HCT116 (cell line): ENCODE results near the gene IFITM5. TPM values are rescaled to one million over a fixed set of nuclear protein-coding genes. Genes with fewer than 3 reads are reported as not detected.
A peak's percentile ranks its signal among the peaks of the same experiment; 100 is the strongest.

Experiments
- ATAC-seq: fragments of 200-7000 bp; cut with Tn5 transposase; 2 replicates; pipeline ENCODE4 v1.9.1; 2020; ENCODE audit warnings: mild to moderate bottlenecking, moderate library complexity
- BruUV-seq: library from RNA; stranded (reverse); fragments of 400-500 nt; replicated peaks from 2 replicates; lab custom pipeline; 2021; lab: Mats Ljungman, UMichigan
- CTCF ChIA-PET: fragments of 300-600 bp; sonication (Branson Sonifier 250); formaldehyde crosslinking; loops from one replicate; lab custom pipeline; 2021; ENCODE audit warnings: antibody characterized with exemption; lab: Charles Lee
- POLR2A ChIA-PET: fragments of 300-600, 350-600 bp; sonication (Branson Sonifier 250); formaldehyde crosslinking; loops from one replicate; lab custom pipeline; 2021; ENCODE audit warnings: antibody characterized with exemption; lab: Charles Lee
- RAD21 ChIA-PET, 2 experiments: fragments of 300-600 bp; sonication (Branson Sonifier 250); formaldehyde crosslinking; loops; one replicate each; lab custom pipeline; 2023; ENCODE audit warnings: low total read pairs in 2 of 2; ENCODE audit not compliant: uncharacterized antibody in 2 of 2, unreplicated experiment in 2 of 2, low non-redundant PET in 1 of 2; lab: Charles Lee
- DNase-seq: peaks from one replicate; pipeline ENCODE4 v3.0.0-alpha.2; 2010; ENCODE audit warnings: low read depth, low spot score
- H2AFZ ChIP-seq: fragments of 200-600 bp; shearing (Covaris generic), sonication (generic); 2 replicates; pipeline ENCODE4 v1.6.1; 2017; ENCODE audit warnings: low read depth, mixed run types, mixed read lengths, antibody characterized with exemption, low read length; ENCODE audit not compliant: poor library complexity, severe bottlenecking
- H3K27ac ChIP-seq: 2 replicates; pipeline ENCODE4 v1.5.1; 2012; ENCODE audit warnings: low read depth, low read length
- H3K27me3 ChIP-seq: fragments of 200-600 bp; sonication (generic); 2 replicates; pipeline ENCODE4 v1.6.1; 2016; ENCODE audit warnings: mixed run types, low read length, mixed read lengths; ENCODE audit not compliant: insufficient read depth
- H3K36me3 ChIP-seq, 2 experiments: fragments of 200-500 bp in 1 of 2; fragments of 200-600 bp in 1 of 2; sonication (Bioruptor generic) in 1 of 2; sonication (generic) in 1 of 2; 2 replicates each; pipeline versions ENCODE4 v1.5.1 to v1.6.1; 2014 to 2016; ENCODE audit warnings: low read length in 2 of 2, inconsistent platforms in 1 of 2, mixed read lengths in 1 of 2, mixed run types in 1 of 2; ENCODE audit not compliant: insufficient read depth in 2 of 2, control insufficient read depth in 1 of 2
- H3K4me1 ChIP-seq, 2 experiments: fragments of 200-600 bp in 1 of 2; sonication (generic) in 1 of 2; 2 replicates each; pipeline versions ENCODE4 v1.5.1 to v1.6.1; 2012 to 2017; ENCODE audit warnings: low read length in 2 of 2, inconsistent platforms in 1 of 2, mild to moderate bottlenecking in 1 of 2, mixed read lengths in 1 of 2, mixed run types in 1 of 2, moderate library complexity in 1 of 2; ENCODE audit not compliant: insufficient read depth in 2 of 2, control insufficient read depth in 1 of 2
- H3K4me2 ChIP-seq: fragments of 200-600 bp; sonication (generic); 2 replicates; pipeline ENCODE4 v1.6.1; 2017; ENCODE audit warnings: mixed run types, low read length, mixed read lengths
- H3K4me3 ChIP-seq, 2 experiments: fragments of 200-600 bp in 1 of 2; sonication (generic) in 1 of 2; replicated peaks in 1 of 2; 2 replicates each; pipeline ENCODE4 v1.5.1; 2011 to 2016; ENCODE audit warnings: low read length in 2 of 2, control low read depth in 1 of 2, low read depth in 1 of 2, mild to moderate bottlenecking in 1 of 2, mixed read lengths in 1 of 2, mixed run types in 1 of 2
- H3K79me2 ChIP-seq: fragments of 200-600 bp; sonication (generic); 2 replicates; pipeline ENCODE4 v1.6.1; 2017; ENCODE audit warnings: mild to moderate bottlenecking, mixed run types, low read length, moderate library complexity, mixed read lengths; ENCODE audit not compliant: insufficient read depth
- H3K9ac ChIP-seq: fragments of 200-600 bp; sonication (generic); 2 replicates; pipeline ENCODE4 v1.6.1; 2016; ENCODE audit warnings: low read length, mixed read lengths
- H3K9me2 ChIP-seq: fragments of 200-600 bp; sonication (generic), shearing (Covaris generic); 2 replicates; pipeline ENCODE4 v1.6.1; 2017; ENCODE audit warnings: mixed run types, mild to moderate bottlenecking, moderate library complexity; ENCODE audit not compliant: insufficient read depth
- H3K9me3 ChIP-seq, 2 experiments: fragments of 200-500 bp in 1 of 2; fragments of 200-600 bp in 1 of 2; sonication (Bioruptor generic) in 1 of 2; sonication (generic) in 1 of 2; 2 replicates each; pipeline ENCODE4 v1.6.1; 2014 to 2017; ENCODE audit warnings: low read length in 2 of 2, mixed read lengths in 2 of 2, inconsistent platforms in 1 of 2, low read depth in 1 of 2, mild to moderate bottlenecking in 1 of 2, mixed run types in 1 of 2, moderate library complexity in 1 of 2; ENCODE audit not compliant: control insufficient read depth in 1 of 2, insufficient read depth in 1 of 2
- H4K20me1 ChIP-seq: fragments of 200-600 bp; sonication (generic), shearing (Covaris generic); 2 replicates; pipeline ENCODE4 v1.6.1; 2017; ENCODE audit warnings: mixed run types, mild to moderate bottlenecking, moderate library complexity; ENCODE audit not compliant: insufficient read depth
- CBX3 ChIP-seq: IDR thresholded peaks from 2 replicates; pipeline ENCODE4 v1.6.1; 2012; ENCODE audit warnings: low read depth
- CTCF ChIP-seq, 3 experiments: fragments of 200-600 bp in 1 of 3; sonication (generic) in 1 of 3; IDR thresholded peaks in 2 of 3; conservative IDR thresholded peaks in 1 of 3; 2 replicates each; pipeline ENCODE4 v1.5.1; 2012 to 2017; ENCODE audit warnings: low read depth in 2 of 3, low read length in 2 of 3, antibody characterized with exemption in 1 of 3, borderline replicate concordance in 1 of 3, control low read depth in 1 of 3, mild to moderate bottlenecking in 1 of 3, mixed read lengths in 1 of 3, mixed run types in 1 of 3, moderate library complexity in 1 of 3; ENCODE audit not compliant: insufficient read depth in 1 of 3
- FOSL1 ChIP-seq: IDR thresholded peaks from 2 replicates; pipeline ENCODE4 v1.6.1; 2012; ENCODE audit warnings: low read depth
- JUND ChIP-seq: IDR thresholded peaks from 2 replicates; pipeline ENCODE4 v1.6.1; 2012
- MAX ChIP-seq: IDR thresholded peaks from 2 replicates; pipeline ENCODE4 v1.6.1; 2012
- REST ChIP-seq: IDR thresholded peaks from 2 replicates; pipeline ENCODE4 v1.6.1; 2012; ENCODE audit warnings: low read depth
- SRF ChIP-seq: IDR thresholded peaks from 2 replicates; pipeline ENCODE4 v1.6.1; 2012; ENCODE audit warnings: low read depth
- TCF7L2 ChIP-seq: IDR thresholded peaks from 2 replicates; pipeline ENCODE4 v1.7.0; 2011; ENCODE audit warnings: borderline replicate concordance, inconsistent platforms; ENCODE audit not compliant: insufficient read depth, insufficient read length; ENCODE audit errors: extremely low read depth
- YY1 ChIP-seq: IDR thresholded peaks from 2 replicates; pipeline ENCODE4 v1.6.1; 2011; ENCODE audit warnings: low read length, low read depth, moderate library complexity, mild to moderate bottlenecking; ENCODE audit not compliant: insufficient replicate concordance; ENCODE audit errors: extremely low read depth
- ZBTB33 ChIP-seq: IDR thresholded peaks from 2 replicates; pipeline ENCODE4 v1.6.1; 2011; ENCODE audit warnings: mild to moderate bottlenecking, low read length, moderate library complexity; ENCODE audit not compliant: insufficient replicate concordance; ENCODE audit errors: extremely low read depth
- ZFX ChIP-seq: fragments of 450-650 bp; IDR thresholded peaks from 2 replicates; pipeline ENCODE4 v1.6.1; 2017
- ZNF274 ChIP-seq: fragments of 200-500 bp; sonication (Bioruptor generic); IDR thresholded peaks from 2 replicates; pipeline ENCODE4 v1.6.1; 2014; ENCODE audit warnings: mild to moderate bottlenecking, low read depth, low read length, inconsistent platforms
- intact Hi-C: fragments of 100-400 bp; cut with micrococcal nuclease; formaldehyde crosslinking; loops from 2 replicates; pipeline ENCODE4 v1.10.0; 2022
- total RNA-seq: library from RNA; stranded (reverse); gene quantifications from one replicate; pipeline ENCODE4 v1.2.1, GENCODE V29; 2021; ENCODE audit not compliant: unreplicated experiment

The IFITM5 gene
- total RNA-seq, 1 experiment from 2014 or later, result not detected

GRCh38 chr11:289712-290620 is 9.4 kb downstream of the IFITM5 start:
- Histone ChIP-seq H2AFZ (no peak overlapping the region), H3K36me3 (peaks cover 0 to 5% of the 10 kb centered on the region in 2 experiments; a peak in 3 of 4 replicates), H3K27me3 (no peaks in the 10 kb centered on the region), H3K9me2 (no peaks in the 10 kb centered on the region), H3K4me2 (peak overlapping the region; percentile 90), H3K4me1 (peaks cover 14 to 25% of the 10 kb centered on the region in 2 experiments), H3K9me3 (no peaks in the 10 kb centered on the region)
- ATAC-seq, result no peak
- TSS peak; percentile 61 for BruUV-seq
- intact Hi-C loops, result loop anchor here (5.0 kb wide), 1 partner anchor 53 kb away; the partner anchor contains the start of genes PSMD13 and SIRT3
- RAD21 ChIA-PET, result no interaction called here
- DNase-seq, result no peak
- TF ChIP-seq YY1 (no peak), FOSL1 (no peak), CBX3 (no peak), MAX (no peak), CTCF (IDR thresholded peaks at IDR 0.05 in 2 of 3, conservative IDR thresholded peaks at IDR 0.05 in 1 of 3; ENCODE audit: borderline replicate concordance in 1 of 3, insufficient read depth in 1 of 3, low read depth in 2 of 3, low read length in 2 of 3) (no peak), JUND (no peak), ZBTB33 (no peak), SRF (no peak), ZFX (no peak), ZNF274 (no peak), REST (no peak), TCF7L2 (no peak)
- TF ChIP-seq, all 23 proteins: peak for 0
- CTCF ChIA-PET, result no interaction called here
- POLR2A ChIA-PET, result no interaction called here
- H4K20me1 ChIP-seq, result no peaks in the 10 kb centered on the region
- peak overlapping the region; percentile 68 for H3K9ac ChIP-seq
- H3K27ac ChIP-seq, result peak overlapping the region; percentile 56; the same call in 1 of the 2 replicates
- peaks cover 7% of the 10 kb centered on the region; the same call in 1 of the 2 replicates for H3K79me2 ChIP-seq
- peak overlapping the region; percentile 59 to 63 for H3K4me3 ChIP-seq
